ENCODE results near the gene CLDND1.

Gene CLDND1

DNA sequence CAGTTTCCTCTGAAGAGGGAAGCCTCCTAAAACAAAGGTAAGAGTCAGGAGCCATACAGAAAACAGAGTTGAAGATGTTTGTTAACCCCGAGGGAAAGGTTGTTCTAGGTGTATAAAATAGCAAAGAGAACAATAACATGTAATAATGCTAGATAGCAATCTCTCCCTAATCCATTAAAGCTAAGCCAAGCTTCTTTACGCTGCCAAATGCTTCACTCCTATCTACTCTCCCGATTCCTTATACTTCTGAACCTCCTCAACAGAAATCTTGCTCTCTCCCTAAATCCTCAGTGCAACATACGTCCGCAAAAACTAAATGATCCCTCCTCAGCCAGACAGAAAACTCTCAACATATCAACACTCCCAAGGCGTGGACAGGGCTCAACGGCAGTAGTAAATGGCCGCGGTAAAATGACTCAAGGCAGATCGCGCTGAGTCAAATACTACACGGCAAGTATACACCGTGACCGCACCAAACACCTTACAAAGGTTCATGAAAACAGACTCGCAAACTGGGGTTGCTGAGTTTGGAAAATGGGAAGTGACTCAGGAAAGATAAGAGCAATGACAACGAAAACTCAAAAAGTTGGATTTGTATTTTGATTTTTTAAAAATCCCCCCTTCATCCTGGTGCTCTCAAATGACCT, 682 bp downstream of the CLDND1 start:
- DNase-seq (ENCODE audit: low read depth, low spot score), result peak; percentile 55
- peak overlapping the region; percentile 97 for H3K27ac ChIP-seq

DNA sequence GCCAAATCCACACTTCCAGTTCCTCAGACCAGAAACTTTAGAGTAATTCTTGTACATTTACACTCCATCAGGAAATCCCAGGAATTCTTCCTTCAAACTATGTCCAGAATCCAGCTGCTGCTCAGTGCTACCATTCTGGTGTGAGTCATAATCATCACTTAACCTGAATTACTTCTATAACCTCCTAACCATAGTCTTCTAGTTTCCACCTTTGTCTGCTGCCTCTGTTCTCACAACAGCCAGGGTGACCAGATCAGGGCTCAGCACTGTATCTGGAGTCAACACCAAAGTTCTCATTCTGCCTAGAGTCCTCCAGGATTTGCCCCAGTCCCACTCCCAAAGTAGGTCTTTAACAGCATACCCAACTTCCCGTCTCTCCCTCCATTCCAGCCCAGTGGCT, 3.4 kb downstream of the CLDND1 start:
- no peak for DNase-seq (ENCODE audit: low read depth, low spot score)
- H3K27ac ChIP-seq, result no peak overlapping the region

DNA sequence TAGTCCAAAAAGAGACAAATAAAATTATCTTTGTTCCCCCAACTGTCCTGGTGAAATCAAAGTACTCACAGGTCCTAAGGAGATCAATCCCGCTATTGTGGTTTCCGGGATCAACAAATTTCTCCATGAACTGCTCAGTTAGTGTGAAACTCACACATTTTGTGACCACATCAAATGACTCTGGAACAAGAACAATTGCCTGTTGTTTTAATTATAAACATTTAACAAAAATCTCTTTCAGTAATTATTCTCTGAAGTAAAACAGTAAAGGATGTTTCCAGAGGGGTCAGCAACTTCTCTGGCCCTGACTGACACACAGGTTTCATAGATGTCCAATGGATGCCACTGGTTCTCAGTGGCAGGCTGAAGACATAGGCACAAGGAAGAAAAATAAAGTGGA, 3.9 kb downstream of the CLDND1 start:
- H3K27ac ChIP-seq, result no peak overlapping the region

DNA sequence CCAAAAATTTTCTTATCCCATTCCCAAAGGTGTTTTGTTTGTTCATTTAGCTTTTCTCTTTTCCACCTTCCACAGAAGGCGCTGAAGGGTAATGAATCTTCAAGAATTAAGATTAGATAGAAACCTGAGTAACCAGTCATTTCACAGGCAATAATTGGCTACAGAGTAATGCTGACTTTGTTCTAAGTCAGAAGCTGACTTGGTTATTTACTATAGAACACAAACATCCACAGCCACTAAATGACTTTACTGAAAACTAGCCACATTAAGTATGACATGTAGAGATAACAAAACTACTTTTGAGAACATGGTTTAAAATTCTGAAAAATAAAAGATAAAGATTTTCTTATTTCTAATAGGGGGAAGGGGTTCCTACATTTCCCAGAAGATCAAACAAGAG, 7.8 kb downstream of the CLDND1 start:
- H3K27ac ChIP-seq, result peak overlapping the region; percentile 94
- no peak for DNase-seq (ENCODE audit: low read depth, low spot score)

More for the DNA sequence above, 3.9 kb downstream of the CLDND1 start:
- DNase-seq (ENCODE audit: low read depth, low spot score), result no peak

DNA sequence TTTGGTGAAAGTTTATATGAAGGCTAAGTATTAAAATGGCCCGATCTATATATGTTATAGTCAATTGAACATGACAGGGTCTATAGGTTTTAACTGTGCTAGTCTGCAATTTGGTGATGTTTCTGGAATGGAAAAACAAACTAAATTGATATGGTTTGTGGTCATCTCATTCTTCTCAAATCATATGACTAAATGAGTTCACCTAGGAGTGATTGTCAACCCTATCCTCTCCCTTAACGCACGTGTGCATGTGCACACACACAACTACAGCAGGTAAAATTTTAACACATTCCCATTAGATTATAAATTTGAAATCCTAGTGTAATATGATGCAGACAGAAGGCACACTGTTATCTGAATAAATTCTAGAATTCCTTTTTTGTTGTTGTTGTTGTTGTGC, 9.0 kb downstream of the CLDND1 start:
- peak overlapping the region; percentile 94 for H3K27ac ChIP-seq
- no peak for DNase-seq (ENCODE audit: low read depth, low spot score)

DNA sequence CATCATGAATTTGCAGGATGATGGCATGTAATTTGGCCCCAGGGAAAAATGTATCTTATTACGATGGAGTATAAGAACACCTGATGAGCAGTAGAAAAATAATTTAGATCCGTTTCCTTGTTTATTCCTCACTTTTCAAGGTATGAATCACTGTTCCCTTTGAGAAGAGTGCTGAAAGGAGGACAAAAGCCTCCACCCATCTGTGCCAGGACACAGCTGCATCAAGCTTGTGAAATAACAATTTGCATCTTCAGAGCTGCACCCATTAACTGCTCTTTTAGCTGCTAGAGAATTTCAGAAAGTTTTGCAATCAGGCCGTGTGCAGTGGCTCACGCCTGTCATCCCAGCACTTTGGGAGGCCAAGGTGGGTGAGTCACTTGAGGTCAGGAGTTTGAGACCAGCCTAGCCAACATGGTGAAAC, 9.6 kb downstream of the CLDND1 start:
- peak overlapping the region; percentile 94 for H3K27ac ChIP-seq
- peak; percentile 94 for DNase-seq (ENCODE audit: low read depth, low spot score)

DNA sequence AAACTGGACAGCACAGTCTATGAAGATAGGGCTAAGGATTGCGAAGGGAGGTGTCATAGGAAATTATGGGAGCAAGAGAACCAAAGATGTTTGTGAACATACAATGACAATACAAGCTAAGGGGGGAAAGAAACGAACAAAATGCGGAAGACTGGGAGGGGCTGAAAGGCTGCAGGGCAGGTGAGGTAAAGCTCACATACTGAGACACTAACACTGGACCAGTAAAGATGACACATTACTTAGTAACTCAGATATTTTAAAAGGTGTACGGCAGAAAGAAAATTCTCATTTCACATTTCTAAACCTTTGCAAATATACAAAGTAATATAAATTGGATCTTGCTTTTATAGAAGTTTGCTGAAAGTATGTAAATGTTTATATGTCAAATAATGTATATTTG, 10.1 kb downstream of the CLDND1 start:
- no peak for DNase-seq (ENCODE audit: low read depth, low spot score)
- peak overlapping the region; percentile 94 for H3K27ac ChIP-seq

DNA sequence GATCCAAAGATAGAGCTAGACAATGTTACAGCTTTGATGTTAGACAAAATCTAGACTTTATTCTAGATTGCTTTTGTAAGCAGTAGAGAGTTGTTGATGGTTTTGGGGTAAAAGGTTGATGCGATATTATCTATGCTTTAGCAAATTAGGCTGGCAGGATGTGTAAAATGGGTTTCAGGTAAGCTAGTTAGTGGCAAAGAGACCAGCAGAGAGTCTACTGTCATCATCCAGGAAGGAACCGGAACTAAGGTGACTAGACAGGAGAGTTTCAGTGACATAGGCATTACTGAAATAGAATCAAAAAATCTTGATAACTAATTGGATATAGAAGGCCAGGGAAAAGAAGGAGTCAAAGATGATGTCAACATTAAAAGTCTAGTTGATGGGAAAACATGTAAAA, 14.1 kb downstream of the CLDND1 start:
- no peak for DNase-seq (ENCODE audit: low read depth, low spot score)
- no peak overlapping the region for H3K27ac ChIP-seq

DNA sequence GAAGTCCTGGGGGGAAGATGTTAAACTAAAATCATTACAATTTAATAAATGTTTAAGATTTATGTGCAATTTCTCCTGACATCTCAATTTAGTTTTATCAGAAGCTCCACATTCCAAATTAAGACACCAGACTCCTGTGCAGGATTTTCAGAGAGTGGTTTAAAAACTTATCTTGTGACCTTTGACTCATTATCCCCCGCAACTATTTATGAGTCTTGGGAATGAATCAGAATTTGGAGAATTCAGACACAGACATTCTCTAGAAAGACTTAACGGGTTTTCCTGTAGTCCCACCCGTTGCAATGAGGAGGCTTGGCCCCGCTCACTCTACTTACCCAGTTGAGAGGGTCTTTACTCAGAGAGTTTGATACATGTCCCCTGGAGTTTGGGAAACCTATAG, 18.2 kb downstream of the CLDND1 start:
- no peak overlapping the region for H3K27ac ChIP-seq

DNA sequence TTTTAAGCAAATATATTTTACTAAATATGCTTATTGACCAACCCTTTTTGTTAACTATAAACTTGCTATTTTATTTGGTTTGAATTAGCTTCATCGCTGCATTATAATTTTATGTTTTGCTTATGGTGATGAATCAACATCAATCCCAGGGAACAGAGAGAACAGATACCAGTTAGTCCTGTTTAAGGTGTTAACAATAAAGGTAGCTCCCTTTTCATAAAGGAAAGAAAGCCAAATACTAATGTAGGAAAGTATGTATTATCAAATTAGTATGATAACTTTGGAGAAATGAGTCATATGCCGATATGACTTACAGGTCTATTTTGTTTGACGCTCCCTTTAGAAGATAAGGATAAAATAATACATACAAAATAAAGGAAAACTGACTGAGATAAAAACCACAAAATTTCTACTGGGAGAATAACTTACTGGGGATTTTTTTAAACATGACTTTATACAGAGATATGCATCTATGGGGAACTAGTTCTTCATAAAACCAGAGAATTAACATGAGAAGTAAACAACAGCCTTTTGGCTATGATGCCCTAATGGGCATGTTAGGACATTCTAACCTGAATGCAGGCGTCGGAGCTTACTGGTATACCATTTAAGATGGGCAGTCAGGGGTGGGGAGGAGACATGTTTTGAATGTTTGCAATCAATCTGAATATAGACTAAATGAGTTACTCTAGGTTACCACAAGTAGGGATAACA, 20.7 kb downstream of the CLDND1 start:
- DNase-seq (ENCODE audit: low read depth, low spot score), result no peak
- peak overlapping the region; percentile 3 for H3K27ac ChIP-seq

More for the DNA sequence above, 18.2 kb downstream of the CLDND1 start:
- DNase-seq (ENCODE audit: low read depth, low spot score), result no peak

DNA sequence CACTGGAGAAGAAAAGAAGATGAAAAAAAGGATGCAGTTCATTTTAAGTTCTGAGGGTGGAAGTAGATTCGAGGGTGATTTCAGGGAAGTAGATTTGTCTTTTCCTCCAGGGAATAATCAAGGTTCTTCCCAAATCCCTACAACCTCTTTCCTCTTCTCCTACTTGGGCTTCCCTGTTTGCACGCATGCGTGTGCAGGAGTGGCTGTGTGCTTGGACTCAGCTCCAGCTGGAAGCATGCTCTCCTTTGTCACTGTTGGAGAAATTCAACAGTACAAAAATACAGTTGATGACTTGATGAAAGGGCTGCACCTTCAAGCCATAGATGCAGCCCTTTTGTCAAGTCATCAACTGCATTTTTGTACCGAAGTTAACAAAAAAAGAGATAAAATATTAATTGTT, 21.4 kb downstream of the CLDND1 start:
- no peak overlapping the region for H3K27ac ChIP-seq
- no peak for DNase-seq (ENCODE audit: low read depth, low spot score)

DNA sequence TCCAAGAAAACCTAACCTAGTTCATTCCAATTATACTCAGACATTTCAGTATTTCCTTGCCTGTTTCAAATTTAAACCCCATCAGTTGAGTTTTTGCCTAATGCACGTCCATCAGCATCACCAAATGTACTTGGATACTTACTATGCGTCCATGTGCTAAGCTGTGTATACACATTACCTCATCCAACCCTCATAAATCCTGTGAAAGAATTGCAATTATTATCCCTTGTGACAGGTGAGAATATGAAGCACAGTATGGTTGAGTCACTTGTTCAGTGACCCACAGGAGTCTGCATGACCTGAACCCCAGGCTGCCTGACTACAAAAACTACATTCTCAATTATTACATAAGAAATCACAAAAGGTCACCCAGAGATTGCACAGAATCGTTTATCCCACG, 22.7 kb downstream of the CLDND1 start:
- DNase-seq (ENCODE audit: low read depth, low spot score), result peak; percentile 63
- no peak overlapping the region for H3K27ac ChIP-seq

DNA sequence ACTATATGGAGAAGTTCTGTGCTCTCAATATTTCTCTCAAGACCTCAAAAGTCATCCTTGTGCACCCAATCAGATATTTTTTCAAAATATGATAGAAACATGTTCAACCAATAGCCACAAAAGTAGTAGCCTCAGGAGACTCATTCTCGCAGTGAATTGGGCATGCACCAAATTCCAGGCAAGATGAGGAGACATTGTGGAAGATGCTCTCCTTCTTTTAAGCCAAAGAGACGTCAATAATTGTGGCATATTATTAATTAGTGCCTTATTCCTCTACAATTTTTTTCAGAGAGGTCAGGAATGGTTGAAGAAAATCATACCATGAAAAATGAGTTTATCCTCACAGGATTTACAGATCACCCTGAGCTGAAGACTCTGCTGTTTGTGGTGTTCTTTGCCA, 25.3 kb downstream of the CLDND1 start, which contains the start of gene OR5K2:
TSS of gene OR5K2 (plus strand) at position 301 of the 400 bp plus-strand sequence. CDS start at position 301, 0 bp downstream.
- DNase-seq (ENCODE audit: low read depth, low spot score), result no peak
- H3K27ac ChIP-seq, result no peak within 1 kb of the TSS

DNA sequence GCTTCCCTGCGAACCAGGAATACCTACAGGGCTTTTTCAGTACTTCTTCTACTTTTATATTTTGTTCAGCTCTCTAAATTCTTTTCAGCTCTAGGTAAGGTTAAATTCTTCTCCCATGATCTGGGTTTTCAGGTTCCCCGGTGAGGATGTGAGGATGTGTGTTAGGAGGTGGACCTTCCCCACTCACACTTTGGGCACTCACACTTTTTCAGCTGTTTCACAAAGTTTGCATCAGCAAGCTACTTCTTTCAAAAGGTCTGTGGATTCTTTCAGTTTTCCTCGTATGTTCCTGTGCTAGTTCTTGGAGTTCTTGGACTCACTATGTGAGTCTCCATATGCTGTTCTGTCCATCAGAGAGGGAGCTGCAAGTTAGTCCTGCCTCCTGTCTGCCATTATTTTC, 39.1 kb downstream of the CLDND1 start:
- peak overlapping the region; percentile 97 for H3K27ac ChIP-seq
- no peak for DNase-seq (ENCODE audit: low read depth, low spot score)

DNA sequence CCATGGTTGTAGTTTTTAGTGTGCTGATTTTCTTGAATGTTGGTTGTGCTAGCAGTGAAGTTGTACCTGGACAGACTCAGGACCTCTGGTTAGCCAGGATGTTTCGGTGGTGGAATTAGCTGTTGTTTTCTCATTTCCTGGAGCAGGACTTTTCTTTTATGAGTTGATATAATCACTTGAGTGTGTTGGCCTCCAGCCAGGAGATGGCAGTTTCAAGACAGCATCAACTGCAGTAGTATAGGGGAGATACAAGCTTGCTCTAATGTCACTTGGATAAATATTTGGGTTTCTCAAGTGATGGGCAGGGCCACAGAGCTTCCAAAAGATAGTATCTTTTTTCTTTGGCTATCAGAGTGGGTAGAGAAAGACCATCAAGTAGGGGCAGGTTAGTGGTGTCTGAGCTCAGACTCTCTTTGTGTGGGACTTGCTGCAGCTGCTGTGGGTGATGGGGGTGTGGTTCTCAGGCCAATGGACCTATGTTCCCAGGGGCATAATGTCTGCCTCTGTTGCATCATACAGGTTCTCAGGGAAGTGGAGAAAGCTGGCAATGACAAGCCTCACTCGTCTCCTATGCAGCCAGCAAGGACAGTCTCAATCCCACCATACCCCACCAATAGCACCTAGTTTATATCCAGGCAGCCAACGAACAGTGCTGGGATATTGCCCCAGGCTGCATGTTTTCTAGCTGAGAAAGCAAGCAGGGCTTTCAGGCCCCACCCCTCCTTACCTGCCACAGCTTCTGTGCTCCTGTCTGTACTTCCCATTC, 39.8 kb downstream of the CLDND1 start:
- peak overlapping the region; percentile 97 for H3K27ac ChIP-seq
- DNase-seq (ENCODE audit: low read depth, low spot score), result peak; percentile 48
